GM19467 (cell line): ENCODE results near the gene FAM193B.

Experiments
- ATAC-seq: cut with Tn5 transposase; IDR thresholded peaks from one replicate; pipeline ENCODE4 v1.9.1; 2021; ENCODE audit warnings: mild to moderate bottlenecking, moderate library complexity; ENCODE audit not compliant: unreplicated experiment

Gene FAM193B

GRCh38 chr5:177503351-177504085 lies 50.8 kb downstream of the FAM193B start:
- ATAC-seq: no peak

GRCh38 chr5:177502886-177503285 lies 51.5 kb downstream of the FAM193B start:
- ATAC-seq: no peak

GRCh38 chr5:177501874-177502678 lies 52.3 kb downstream of the FAM193B start:
- no peak for ATAC-seq

- no peak for ATAC-seq
Observed at GRCh38 chr5:177500685-177501522, 53.5 kb downstream of the FAM193B start.

GRCh38 chr5:177499842-177500241 lies 54.5 kb downstream of the FAM193B start:
- ATAC-seq: no peak

GRCh38 chr5:177498013-177498787 lies 56.2 kb downstream of the FAM193B start:
- no peak for ATAC-seq

GRCh38 chr5:177497292-177498012 lies 56.9 kb downstream of the FAM193B start, which contains the start of gene PDLIM7:
Gene PDLIM7, minus strand, starts transcription at chr5:177497604. Its CDS starts 1,092 bp downstream, at chr5:177496512.
- ATAC-seq: peak; percentile 65

GRCh38 chr5:177496727-177497291 lies 57.6 kb downstream of the FAM193B start:
- ATAC-seq: no peak

GRCh38 chr5:177496070-177496726 lies 58.2 kb downstream of the FAM193B start:
- no peak for ATAC-seq

- no peak for ATAC-seq
Observed at GRCh38 chr5:177495243-177496060, 58.9 kb downstream of the FAM193B start.

- no peak for ATAC-seq
Observed at GRCh38 chr5:177494346-177495195, 59.8 kb downstream of the FAM193B start.

GRCh38 chr5:177493795-177494345 lies 60.5 kb downstream of the FAM193B start:
- ATAC-seq: no peak

- ATAC-seq: no peak
Observed at GRCh38 chr5:177492841-177493240, 61.5 kb downstream of the FAM193B start.

GRCh38 chr5:177491983-177492746 lies 62.2 kb downstream of the FAM193B start:
- no peak for ATAC-seq

GRCh38 chr5:177491429-177491945 lies 62.9 kb downstream of the FAM193B start:
- no peak for ATAC-seq

- no peak for ATAC-seq
Observed at GRCh38 chr5:177490992-177491391, 63.4 kb downstream of the FAM193B start.
